A549 (cell line): ENCODE data around the gene LRRC3. TPM values are rescaled to one million over a fixed set of nuclear protein-coding genes. Genes with fewer than 3 reads are reported as not detected.

Experiments
- ATAC-seq, 2 experiments: fragments of 200-7000 bp in 1 of 2; fragments of >200 bp in 1 of 2; cut with Nextera tagmentation in 1 of 2; cut with Tn5 transposase in 1 of 2; 3 replicates each; pipeline versions ENCODE4 v1.8.0 to v1.9.1; 2018 to 2020; ENCODE audit warnings: mild to moderate bottlenecking in 1 of 2, moderate library complexity in 1 of 2
- CTCF ChIA-PET: fragments of 300-600 bp; sonication (Branson Sonifier 250); formaldehyde crosslinking; extraction: SDS; loops from one replicate; lab custom pipeline; 2021; ENCODE audit warnings: antibody characterized with exemption, inconsistent platforms; lab: Yijun Ruan, JAX
- POLR2A ChIA-PET: fragments of 350-600 bp; formaldehyde crosslinking; extraction: SDS; loops from one replicate; lab custom pipeline; 2021; ENCODE audit warnings: antibody characterized with exemption, inconsistent platforms; lab: Yijun Ruan, JAX
- DNase-seq, 2 experiments: peaks; one replicate each; pipeline versions ENCODE4 v3.0.0 to v3.0.0-alpha.2; 2011 to 2016; ENCODE audit warnings: low read depth in 1 of 2, low spot score in 1 of 2
- FAIRE-seq: peaks from 2 replicates; lab custom pipeline; 2011; peaks lifted over from hg19 to GRCh38; lab: Jason Lieb, UNC
- H3K27ac ChIP-seq, 2 experiments: fragments of >200 bp; sonication (Bioruptor Twin); formaldehyde crosslinking; 3 replicates each; pipeline ENCODE4 v1.5.1; 2016 to 2017
- H3K4me1 ChIP-seq: fragments of >200 bp; sonication (Bioruptor Twin); formaldehyde crosslinking; 3 replicates; pipeline ENCODE4 v1.6.1; 2016
- H3K4me2 ChIP-seq: fragments of >200 bp; sonication (Bioruptor Twin); formaldehyde crosslinking; 3 replicates; pipeline ENCODE4 v1.6.1; 2016
- H3K4me3 ChIP-seq: fragments of >200 bp; sonication (Bioruptor Twin); formaldehyde crosslinking; 3 replicates; pipeline ENCODE4 v1.5.1; 2016
- H3K9me3 ChIP-seq: fragments of >200 bp; sonication (Bioruptor Twin); formaldehyde crosslinking; 3 replicates; pipeline ENCODE4 v1.6.1; 2016
- CBX2 ChIP-seq: fragments of 200-600 bp; sonication (generic); IDR thresholded peaks from 2 replicates; pipeline ENCODE4 v1.6.1; 2016; ENCODE audit warnings: low read depth, mild to moderate bottlenecking, borderline replicate concordance
- CBX8 ChIP-seq: fragments of 200-600 bp; sonication (generic); IDR thresholded peaks from 2 replicates; pipeline ENCODE4 v1.6.1; 2016
- CHD4 ChIP-seq: fragments of 200-600 bp; sonication (generic); IDR thresholded peaks from 2 replicates; pipeline ENCODE4 v1.6.1; 2016; ENCODE audit warnings: antibody characterized with exemption, mild to moderate bottlenecking, borderline replicate concordance
- EHMT2 ChIP-seq: fragments of 200-600 bp; sonication (generic); IDR thresholded peaks from 2 replicates; pipeline ENCODE4 v1.6.1; 2016; ENCODE audit warnings: antibody characterized with exemption, low read depth, mild to moderate bottlenecking, moderate library complexity
- FOXS1 ChIP-seq: fragments of 250-450 bp; sonication (Bioruptor Pico); IDR thresholded peaks from 2 replicates; pipeline ENCODE4 v1.5.0; 2020; ENCODE audit warnings: mild to moderate bottlenecking, moderate library complexity
- HOXA7 ChIP-seq: fragments of 250-450 bp; sonication (Bioruptor Pico); IDR thresholded peaks from 2 replicates; pipeline ENCODE4 v1.5.0; 2020; ENCODE audit warnings: mild to moderate bottlenecking, moderate library complexity
- HOXB13 ChIP-seq: fragments of 250-450 bp; sonication (Bioruptor Pico); IDR thresholded peaks from 2 replicates; pipeline ENCODE4 v1.5.0; 2020; ENCODE audit warnings: low read depth, mild to moderate bottlenecking, moderate library complexity
- HOXB5 ChIP-seq: fragments of 250-450 bp; sonication (Bioruptor Pico); IDR thresholded peaks from 2 replicates; pipeline ENCODE4 v1.5.0; 2020; ENCODE audit warnings: mild to moderate bottlenecking, moderate library complexity
- JUN ChIP-seq, 2 experiments: fragments of >200 bp; sonication (Bioruptor Twin); formaldehyde crosslinking; IDR thresholded peaks; 2 replicates in 1 of 2; 3 replicates in 1 of 2; pipeline ENCODE4 v1.6.1; 2016 to 2017
- JUNB ChIP-seq: fragments of >200 bp; sonication (Bioruptor Twin); formaldehyde crosslinking; IDR thresholded peaks from 2 replicates; pipeline ENCODE4 v1.6.1; 2016
- MAFK ChIP-seq: fragments of 450-650 bp; IDR thresholded peaks from 2 replicates; pipeline ENCODE4 v1.6.1; 2014; ENCODE audit not compliant: partially characterized antibody
- MAZ ChIP-seq: fragments of 150-350 bp; IDR thresholded peaks from 2 replicates; pipeline ENCODE4 v1.6.1; 2014; ENCODE audit warnings: antibody characterized with exemption, low read depth, low read length, borderline replicate concordance
- MYC ChIP-seq: IDR thresholded peaks from 2 replicates; pipeline ENCODE4 v1.6.1; 2012; ENCODE audit warnings: mild to moderate bottlenecking, inconsistent platforms, low read length, improper control_type of control experiment, borderline replicate concordance
- POLR2A ChIP-seq: IDR thresholded peaks from 2 replicates; pipeline ENCODE4 v1.6.1; 2012; ENCODE audit warnings: mild to moderate bottlenecking, low read length
- POLR2AphosphoS2 ChIP-seq: conservative IDR thresholded peaks from 2 replicates; pipeline ENCODE4 v1.6.1; 2012; ENCODE audit warnings: low read length, improper control_type of control experiment, inconsistent platforms
- RCOR1 ChIP-seq: fragments of 150-350 bp; IDR thresholded peaks from 2 replicates; pipeline ENCODE4 v1.6.1; 2014; ENCODE audit warnings: antibody characterized with exemption, low read length, low read depth
- ZFP36 ChIP-seq: fragments of 450-650 bp; IDR thresholded peaks from 2 replicates; pipeline ENCODE4 v1.6.1; 2014; ENCODE audit warnings: borderline replicate concordance; ENCODE audit not compliant: partially characterized antibody
- WGBS: methylation state at CpG from one replicate; pipeline ENCODE4 v1.1.6; 2017; ENCODE audit errors: missing lambda C conversion rate; 5-methylcytosine and 5-hydroxymethylcytosine counted together
- polyA plus RNA-seq, 4 experiments: library from polyadenylated mRNA; depleted of rRNA in 3 of 4; stranded (reverse); fragments of >200 nt; fragmentation: RNase III in 1 of 4; extraction: RNeasy Plus Mini Kit Qiagen cat#74134 plus additional on column Dnase treatment in 1 of 4; gene quantifications; 2 replicates in 3 of 4; 3 replicates in 1 of 4; pipeline ENCODE4 v1.2.3, GENCODE V29; 2011 to 2017
- TF ChIP-seq, protein P1 (sequence below): fragments of 250-450 bp; sonication (Bioruptor Pico); IDR thresholded peaks from 2 replicates; pipeline ENCODE4 v1.5.0; 2020; ENCODE audit warnings: low read depth, mild to moderate bottlenecking, moderate library complexity
- TF ChIP-seq, protein P2 (sequence below): fragments of >200 bp; sonication (Bioruptor Twin); formaldehyde crosslinking; IDR thresholded peaks from 3 replicates; pipeline ENCODE4 v1.6.1; 2016
- TF ChIP-seq, protein P3 (sequence below): IDR thresholded peaks from 2 replicates; pipeline ENCODE4 v1.6.1; 2012; ENCODE audit warnings: low read depth, borderline replicate concordance
- TF ChIP-seq, protein P4 (sequence below): IDR thresholded peaks from 2 replicates; pipeline ENCODE4 v1.6.1; 2012

Gene LRRC3
- polyA plus RNA-seq, 2 of the 4 experiments (the other 2 are of a cell fraction) = 0.59 to 1.1 TPM

DNA sequence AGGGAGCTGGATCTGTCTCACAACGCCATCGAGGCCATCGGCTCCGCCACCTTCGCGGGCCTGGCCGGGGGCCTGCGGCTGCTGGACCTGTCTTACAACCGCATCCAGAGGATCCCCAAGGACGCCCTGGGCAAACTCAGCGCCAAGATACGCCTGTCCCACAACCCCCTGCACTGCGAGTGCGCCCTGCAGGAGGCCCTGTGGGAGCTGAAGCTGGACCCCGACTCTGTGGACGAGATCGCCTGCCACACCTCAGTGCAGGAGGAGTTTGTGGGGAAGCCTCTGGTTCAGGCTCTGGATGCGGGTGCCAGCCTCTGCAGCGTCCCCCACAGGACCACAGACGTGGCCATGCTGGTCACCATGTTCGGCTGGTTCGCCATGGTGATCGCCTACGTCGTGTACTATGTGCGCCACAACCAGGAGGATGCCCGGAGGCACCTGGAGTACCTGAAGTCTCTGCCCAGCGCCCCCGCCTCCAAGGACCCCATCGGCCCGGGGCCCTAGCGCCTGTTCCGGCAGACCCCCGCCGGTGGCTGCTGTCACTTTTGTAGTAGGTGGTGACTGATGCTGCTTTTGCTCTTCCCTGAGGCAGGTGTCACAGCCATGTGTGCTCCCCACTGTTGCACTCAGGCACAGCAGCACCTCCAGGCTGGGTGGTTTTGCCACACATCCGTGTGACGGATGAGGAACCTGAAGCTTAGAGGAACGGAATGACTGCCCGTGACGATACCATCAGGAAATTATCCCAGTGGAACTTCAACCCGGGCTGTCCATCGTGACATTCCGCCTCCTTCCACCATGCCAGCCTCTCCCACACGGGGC lies 1.8 kb downstream of the LRRC3 start:
- WGBS = 94% methylated on average over 33 of the region's 44 CpGs
- peaks cover 15% of the 10 kb centered on the region; the same call in 2 of the 3 replicates for H3K9me3 ChIP-seq
- CTCF ChIA-PET = interaction anchor here (1.2 to 2.2 kb wide), 3 partner anchors 14 to 23 kb away, joined by 4 to 7 read pairs (median 4); no protein-coding TSS in a partner anchor
- DNase-seq (no peak), FAIRE-seq (no peak), ATAC-seq (no peak)
- peaks cover 3% of the 10 kb centered on the region; the same call in 1 of the 3 replicates for H3K4me1 ChIP-seq
- TF ChIP-seq, protein P1, sequence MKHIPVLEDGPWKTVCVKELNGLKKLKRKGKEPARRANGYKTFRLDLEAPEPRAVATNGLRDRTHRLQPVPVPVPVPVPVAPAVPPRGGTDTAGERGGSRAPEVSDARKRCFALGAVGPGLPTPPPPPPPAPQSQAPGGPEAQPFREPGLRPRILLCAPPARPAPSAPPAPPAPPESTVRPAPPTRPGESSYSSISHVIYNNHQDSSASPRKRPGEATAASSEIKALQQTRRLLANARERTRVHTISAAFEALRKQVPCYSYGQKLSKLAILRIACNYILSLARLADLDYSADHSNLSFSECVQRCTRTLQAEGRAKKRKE (CRISPR knock-in tag) = no peak
- TF ChIP-seq CBX2 (no peak), JUN (IDR thresholded peaks at IDR 0.05) (no peak), CHD4 (no peak), JUNB (no peak), CBX8 (no peak), MAZ (no peak), POLR2A (no peak)
- TF ChIP-seq, protein P2, sequence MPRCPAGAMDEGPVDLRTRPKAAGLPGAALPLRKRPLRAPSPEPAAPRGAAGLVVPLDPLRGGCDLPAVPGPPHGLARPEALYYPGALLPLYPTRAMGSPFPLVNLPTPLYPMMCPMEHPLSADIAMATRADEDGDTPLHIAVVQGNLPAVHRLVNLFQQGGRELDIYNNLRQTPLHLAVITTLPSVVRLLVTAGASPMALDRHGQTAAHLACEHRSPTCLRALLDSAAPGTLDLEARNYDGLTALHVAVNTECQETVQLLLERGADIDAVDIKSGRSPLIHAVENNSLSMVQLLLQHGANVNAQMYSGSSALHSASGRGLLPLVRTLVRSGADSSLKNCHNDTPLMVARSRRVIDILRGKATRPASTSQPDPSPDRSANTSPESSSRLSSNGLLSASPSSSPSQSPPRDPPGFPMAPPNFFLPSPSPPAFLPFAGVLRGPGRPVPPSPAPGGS = no peak
- TF ChIP-seq, protein P3, sequence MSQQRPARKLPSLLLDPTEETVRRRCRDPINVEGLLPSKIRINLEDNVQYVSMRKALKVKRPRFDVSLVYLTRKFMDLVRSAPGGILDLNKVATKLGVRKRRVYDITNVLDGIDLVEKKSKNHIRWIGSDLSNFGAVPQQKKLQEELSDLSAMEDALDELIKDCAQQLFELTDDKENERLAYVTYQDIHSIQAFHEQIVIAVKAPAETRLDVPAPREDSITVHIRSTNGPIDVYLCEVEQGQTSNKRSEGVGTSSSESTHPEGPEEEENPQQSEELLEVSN = no peak
- no peak overlapping the region for H3K4me2 ChIP-seq
- no peak overlapping the region for H3K4me3 ChIP-seq
- POLR2A ChIA-PET = no interaction called here
- H3K27ac ChIP-seq = no peak overlapping the region

DNA sequence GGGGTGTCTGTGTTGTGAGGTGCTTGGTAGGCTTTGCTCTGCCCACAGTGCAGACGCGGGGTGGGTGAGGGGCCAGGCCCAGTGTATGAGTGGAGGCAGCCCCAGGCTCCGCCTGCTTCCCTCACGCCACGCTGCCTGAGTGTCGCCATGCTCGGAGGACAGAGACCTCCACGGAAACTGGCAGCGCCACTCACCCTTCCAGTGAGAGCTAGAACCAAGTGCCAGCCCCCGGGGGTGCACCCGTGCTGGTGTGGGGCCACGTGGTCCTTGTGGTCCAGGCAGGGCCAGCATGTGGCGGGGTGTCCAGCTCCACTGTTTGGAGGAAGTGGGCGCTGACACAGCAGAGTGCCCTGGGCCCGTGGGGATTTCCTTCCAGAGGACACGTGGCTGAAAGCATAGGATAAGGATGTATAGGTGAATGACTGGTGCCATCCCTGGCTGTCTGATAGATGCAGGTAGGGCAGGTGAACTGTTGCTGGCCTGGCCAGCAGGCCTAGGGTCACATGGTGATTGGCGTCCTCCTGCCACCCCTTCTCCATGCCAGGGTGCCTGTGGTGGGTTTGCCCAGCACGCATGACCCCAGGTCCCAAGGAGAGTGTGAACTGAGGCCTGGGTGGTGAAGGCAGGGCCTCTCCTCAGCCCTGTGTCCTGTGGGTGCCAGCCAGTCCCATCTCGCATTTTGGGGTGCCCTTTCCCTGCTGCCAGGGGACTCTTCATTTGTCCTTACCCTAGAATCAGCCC lies 3.8 kb downstream of the LRRC3 start:
- Histone ChIP-seq H3K4me1 (peaks cover 3% of the 10 kb centered on the region; the same call in 1 of the 3 replicates), H3K4me3 (no peak overlapping the region), H3K27ac (no peak overlapping the region), H3K9me3 (peaks cover 7% of the 10 kb centered on the region; the same call in 1 of the 3 replicates), H3K4me2 (no peak overlapping the region)
- 92% methylated on average over 13 of the region's 19 CpGs for WGBS
- TF ChIP-seq HOXB13 (no peak), MAFK (no peak), EHMT2 (no peak), MAZ (no peak), CBX8 (no peak), POLR2AphosphoS2 (no peak), HOXA7 (no peak), FOXS1 (CRISPR knock-in tag) (no peak), RCOR1 (no peak), JUN (IDR thresholded peaks at IDR 0.05) (no peak), MYC (no peak), POLR2A (no peak), HOXB5 (no peak), ZFP36 (no peak)
- TF ChIP-seq, protein P4, sequence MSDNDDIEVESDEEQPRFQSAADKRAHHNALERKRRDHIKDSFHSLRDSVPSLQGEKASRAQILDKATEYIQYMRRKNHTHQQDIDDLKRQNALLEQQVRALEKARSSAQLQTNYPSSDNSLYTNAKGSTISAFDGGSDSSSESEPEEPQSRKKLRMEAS = no peak
- no peak for DNase-seq
- CTCF ChIA-PET = no interaction called here
- no peak for FAIRE-seq
- POLR2A ChIA-PET = no interaction called here
- no peak for ATAC-seq
